Heart right ventricle (tissue), 16 donors: ENCODE data around the gene AIG1. TPM values are rescaled to one million over a fixed set of nuclear protein-coding genes. Genes with fewer than 3 reads are reported as not detected.

Source experiments
- ATAC-seq, 8 donors: fragments of 200-7000 bp; cut with Tn5 transposase; one replicate each; pipeline ENCODE4 v1.9.1; 2020; ENCODE audit warnings: mild to moderate bottlenecking in 8 of 8, moderate library complexity in 8 of 8, moderate number of reproducible peaks in 1 of 8
- DNase-seq, 2 donors: peaks; one replicate each; pipeline ENCODE4 v3.0.0-alpha.2; 2020
- H3K27ac ChIP-seq, 10 donors: fragments of 200-600 bp; sonication (generic) in 2 of 10; one replicate each; pipeline versions ENCODE4 v1.5.0 to v1.8.0; 2020 to 2022; ENCODE audit warnings: mild to moderate bottlenecking in 3 of 10
- H3K27me3 ChIP-seq, 7 donors: fragments of 200-600 bp; one replicate each; pipeline ENCODE4 v1.8.0; 2021 to 2022; ENCODE audit warnings: mild to moderate bottlenecking in 2 of 7
- H3K36me3 ChIP-seq, 9 donors: fragments of 200-600 bp; sonication (generic) in 1 of 9; one replicate each; pipeline versions ENCODE4 v1.5.0 to v1.8.0; 2020 to 2022; ENCODE audit warnings: mild to moderate bottlenecking in 2 of 9
- H3K4me1 ChIP-seq, 9 donors: fragments of 200-600 bp; sonication (generic) in 1 of 9; one replicate each; pipeline versions ENCODE4 v1.5.0 to v1.8.0; 2020 to 2022; ENCODE audit warnings: mild to moderate bottlenecking in 4 of 9
- H3K4me3 ChIP-seq, 10 donors: fragments of 200-600 bp; sonication (generic) in 2 of 10; one replicate each; pipeline versions ENCODE4 v1.5.0 to v1.8.0; 2020 to 2022; ENCODE audit warnings: mild to moderate bottlenecking in 7 of 10, moderate library complexity in 2 of 10
- H3K9me3 ChIP-seq, 11 donors: fragments of 200-600 bp in 10 of 11; sonication (generic) in 2 of 11; one replicate each; pipeline versions ENCODE4 v1.5.0 to v1.8.0; 2013 to 2022; ENCODE audit warnings: mild to moderate bottlenecking in 2 of 11, control low read depth in 1 of 11, moderate library complexity in 1 of 11
- CTCF ChIP-seq, 9 donors: fragments of 200-600 bp; sonication (generic) in 2 of 9; IDR thresholded peaks; one replicate each; pipeline versions ENCODE4 v1.5.0 to v1.8.0; 2021 to 2022; ENCODE audit warnings: antibody characterized with exemption in 9 of 9, mild to moderate bottlenecking in 5 of 9, moderate library complexity in 1 of 9
- WGBS, 2 donors: extraction: QIAGEN DNeasy Blood & Tissue Kit; methylation state at CpG; one replicate each; pipeline ENCODE4 v1.1.7; 2013; ENCODE audit warnings: inconsistent platforms in 1 of 2; 5-methylcytosine and 5-hydroxymethylcytosine counted together
- intact Hi-C, 10 donors: fragments of 100-400 bp; cut with DNase I; formaldehyde crosslinking; loops; one replicate each; pipeline versions ENCODE4 v1.11.1 to v1.14.2; 2022
- polyA plus RNA-seq, 2 donors: library from polyadenylated mRNA; stranded (reverse); fragments of 200-250 nt; gene quantifications; one replicate each; pipeline ENCODE4 v1.2.3, GENCODE V29; 2013
- total RNA-seq, 10 donors: library from RNA; stranded (reverse); fragmentation: NEBNext Ultra II Directional in 3 of 10; extraction: Animal tissue kit (Norgen Biotek cat#: 25700) in 3 of 10; gene quantifications; one replicate each; pipeline versions ENCODE4 v1.2.1 to v1.2.4, GENCODE V29; 2021 to 2023
- donor health status: Arrhythmogenic right ventricular cardiomyopathy.
- donor health status: ischemic (EF 13 %, LVEDD 7.1; RV severe dilation, severe dysfunction).
- donor health status: healthy with polysubstance abuse.
- donor health status: DM: no; HTN: yes; CAD: no.
- donor health status: DM: no; HTN: no; CAD: no.
- donor health status: ischemic (EF 25% LVEDD 6.9; RV normal size, moderate dysfunction).
- donor health status: ischemic (EF 25% LVEDD 5.7; RV mildly dilated, moderate dysfunction).
- donor health status: healthy.
- donor health status: DM: yes; HTN: yes; CAD: no.
- donor health status: Ischemic cardiomyopathy.
- donor health status: ischemic (EF 35%, LVEDD 5.7; RV mildly dilated, moderate dysfunction).
- donor health status: nonischemic (EF 11% LVEDD 7.7; RV severe dilation, severe dysfunction).
- donor health status: DM: yes; HTN: yes; CAD: no.
- donor health status: PGD.
- donor health status: ischemic (EF 29% LVEDD 5.4; RV normal size, mild dysfunction).
- donor health status: nonischemic (EF 23%, LVEDD 6.1; RV moderate dilation, normal function).

Gene AIG1
- total and polyA plus RNA-seq, 12 donors = 17.4 to 83.2 (median 66.2) TPM

- 35 to 74% methylated on average over 1 of the region's 1 CpG for WGBS, 2 donors
- TF ChIP-seq CTCF (IDR thresholded peaks at IDR 0.05) = no peak
- Histone ChIP-seq H3K4me3 (no peak overlapping the region), H3K9me3 (no peaks in the 10 kb centered on the region), H3K27ac (peak overlapping the region in 5 of 10 donors; percentile 4 to 41 (median 29)), H3K4me1 (peaks cover 0 to 21% (median 7%) of the 10 kb centered on the region in 9 donors), H3K36me3 (no peaks in the 10 kb centered on the region), H3K27me3 (no peaks in the 10 kb centered on the region)
- DNase-seq (no peak), ATAC-seq (peak in 4 of 8 donors; percentile 31 to 52 (median 46))
- intact Hi-C loops = no loop called here
Observed at GRCh38 chr6:143103916-143104315, 43.2 kb downstream of the AIG1 start.

- 45 to 58% methylated on average over 2 of the region's 2 CpGs for WGBS, 2 donors
- ATAC-seq = peak in 1 of 8 donors; percentile 52
- H3K27ac ChIP-seq = peak overlapping the region in 4 of 10 donors; percentile 1 to 13 (median 10)
- intact Hi-C loops = no loop called here
- no peak for TF ChIP-seq CTCF (IDR thresholded peaks at IDR 0.05)
- no peak overlapping the region for H3K4me3 ChIP-seq
- DNase-seq = no peak
- no peaks in the 10 kb centered on the region for H3K9me3 ChIP-seq
- peaks cover 0 to 21% (median 7%) of the 10 kb centered on the region in 9 donors for H3K4me1 ChIP-seq
- H3K27me3 ChIP-seq = no peaks in the 10 kb centered on the region
- H3K36me3 ChIP-seq = no peaks in the 10 kb centered on the region
Observed at GRCh38 chr6:143107440-143107839, 46.8 kb downstream of the AIG1 start.

- no peak for ATAC-seq
- no peak for TF ChIP-seq CTCF (IDR thresholded peaks at IDR 0.05)
- Histone ChIP-seq H3K36me3 (no peaks in the 10 kb centered on the region), H3K27me3 (no peaks in the 10 kb centered on the region), H3K27ac (peak overlapping the region in 4 of 10 donors; percentile 1 to 14 (median 10)), H3K9me3 (no peaks in the 10 kb centered on the region), H3K4me3 (no peak overlapping the region), H3K4me1 (peaks cover 0 to 21% (median 7%) of the 10 kb centered on the region in 9 donors)
- intact Hi-C loops = no loop called here
- WGBS, 2 donors = 69 to 72% methylated on average over 6 of the region's 6 CpGs
- DNase-seq = no peak
Observed at GRCh38 chr6:143107911-143108761, 47.4 kb downstream of the AIG1 start.

GRCh38 chr6:143109196-143109595 lies 48.5 kb downstream of the AIG1 start:
- no peak for TF ChIP-seq CTCF (IDR thresholded peaks at IDR 0.05)
- Histone ChIP-seq H3K36me3 (no peaks in the 10 kb centered on the region), H3K9me3 (no peaks in the 10 kb centered on the region), H3K4me1 (peaks cover 0 to 16% (median 5%) of the 10 kb centered on the region in 9 donors), H3K4me3 (no peak overlapping the region), H3K27me3 (no peaks in the 10 kb centered on the region), H3K27ac (no peak overlapping the region)
- ATAC-seq (no peak), DNase-seq (no peak)
- intact Hi-C loops = no loop called here
- WGBS, 2 donors = 86 to 87% methylated on average over 4 of the region's 4 CpGs
